Smooth muscle cell of trachea (primary cell): ENCODE results near the gene ZNF730. TPM values are rescaled to one million over a fixed set of nuclear protein-coding genes. Genes with fewer than 3 reads are reported as not detected.

Source experiments
- total RNA-seq: library from RNA; depleted of rRNA; stranded (reverse); fragments of >200 nt; gene quantifications from 2 replicates; pipeline ENCODE4 v1.2.1, GENCODE V29; 2014

ZNF730 gene
- total RNA-seq: 0.33 and 2.6 TPM in 2 replicates

DNA sequence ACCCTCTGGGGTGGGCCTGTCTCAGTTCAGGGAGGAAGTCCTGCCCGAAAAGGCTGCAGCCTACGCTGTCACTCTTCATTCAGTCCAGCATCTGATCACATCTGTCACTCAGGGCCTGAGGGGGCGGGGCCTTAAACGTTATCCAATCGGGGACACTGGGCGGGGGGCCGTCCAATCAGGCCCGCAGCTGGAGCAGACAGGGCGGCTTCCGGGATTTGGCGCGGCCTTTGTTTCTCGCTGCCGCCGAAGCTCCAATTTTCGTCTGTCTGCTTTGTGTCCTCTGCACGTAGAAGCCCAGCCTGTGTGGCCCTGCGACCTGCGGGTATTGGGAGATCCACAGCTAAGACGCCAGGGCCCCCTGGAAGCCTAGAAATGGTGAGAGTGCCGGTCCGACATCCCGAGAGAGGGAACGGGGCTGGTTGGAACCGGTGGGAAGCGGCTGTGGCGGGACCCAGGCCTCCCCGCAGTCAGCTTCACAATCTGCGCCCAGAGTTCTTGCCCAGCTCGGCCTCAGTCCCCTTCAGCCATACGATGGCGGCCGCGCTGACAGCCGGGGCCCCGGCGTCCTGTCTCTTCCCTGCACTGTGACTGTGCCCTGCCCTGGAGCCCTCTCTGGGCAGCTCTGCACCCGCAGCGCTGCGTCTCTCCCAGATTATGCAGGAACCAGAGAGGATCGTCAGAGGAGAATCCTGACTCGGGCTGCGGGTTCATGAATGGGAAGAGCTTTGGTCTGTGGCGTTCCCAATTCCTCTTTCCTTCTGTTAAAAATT lies at the start of gene ZNF730:
ZNF730 (plus strand) TSS at position 224 of the 770 bp plus-strand sequence; CDS start at position 373, 149 bp downstream.

Other genes starting within 250 kb of the ZNF730 start
- gene ZNF728, start 113.8 kb upstream of the ZNF730 start, total RNA-seq: 0.29 and 0.50 TPM in 2 replicates
- gene ZNF724, start 133.4 kb downstream of the ZNF730 start, total RNA-seq: 1.8 and 6.7 TPM in 2 replicates